ENCODE data around the gene GRIN2A. TPM values are rescaled to one million over a fixed set of nuclear protein-coding genes. Genes with fewer than 3 reads are reported as not detected.

Gene GRIN2A
- total and polyA plus RNA-seq, 2 donors (not counting 1 experiment from before 2014, with no cell fraction given), result 0.44 TPM; not detected in 1

DNA sequence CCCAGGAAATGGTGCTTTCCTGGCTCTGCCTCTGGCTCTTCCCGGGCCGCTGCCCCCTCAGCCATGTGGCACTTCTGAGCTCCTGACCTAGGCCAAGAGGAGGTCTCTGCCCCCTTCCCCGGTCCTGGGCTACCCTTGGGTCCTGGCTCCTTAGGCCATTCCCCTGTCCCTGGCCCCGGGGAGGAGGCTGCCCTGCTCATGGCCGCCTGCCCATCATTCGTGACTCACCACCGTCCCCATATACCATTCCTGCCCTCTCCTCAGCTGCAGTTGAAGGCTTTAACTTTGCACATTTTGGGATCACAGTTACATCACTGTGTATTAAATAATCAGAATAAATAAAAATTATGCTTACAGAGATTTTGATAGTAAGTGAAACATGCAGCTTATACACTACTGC lies 69.0 kb downstream of the GRIN2A start:
- Histone ChIP-seq H3K36me3 (replicated peaks in 1 of 2; ENCODE audit: control extremely low read depth in 1 of 2, control insufficient read depth in 1 of 2, extremely low read depth in 1 of 2, insufficient read depth in 2 of 2, low read length in 1 of 2) (no peaks in the 10 kb centered on the region), H3K4me3 (ENCODE audit: control extremely low read depth in 1 of 5, extremely low read depth in 1 of 5, insufficient read depth in 1 of 5, low read depth in 2 of 5, low read length in 4 of 5) (no peak overlapping the region), H3K9ac (ENCODE audit: low read length) (no peak overlapping the region), H3K4me2 (replicated peaks; ENCODE audit: low read depth, low read length, poor library complexity, severe bottlenecking) (no peak overlapping the region), H2AFZ (ENCODE audit: insufficient read depth, low read depth, low read length, poor library complexity, severe bottlenecking) (no peak overlapping the region), H3K9me3 (ENCODE audit: control extremely low read depth in 1 of 3, control insufficient read depth in 2 of 3, insufficient read depth in 1 of 3, low read length in 2 of 3) (peaks cover 0 to 4% (median 0%) of the 10 kb centered on the region in 3 donors), H3K4me1 (ENCODE audit: control insufficient read depth in 2 of 2, insufficient read depth in 2 of 2, low read length in 2 of 2) (no peaks in the 10 kb centered on the region), H3K27me3 (replicated peaks in 1 of 4; ENCODE audit: control extremely low read depth in 1 of 4, control insufficient read depth in 3 of 4, insufficient read depth in 4 of 4, low read length in 3 of 4) (no peaks in the 10 kb centered on the region), H3K27ac (ENCODE audit: low read length in 2 of 2) (no peak overlapping the region), H4K20me1 (ENCODE audit: control insufficient read depth, insufficient read depth, low read length, poor library complexity, severe bottlenecking) (no peaks in the 10 kb centered on the region), H3K79me2 (ENCODE audit: control insufficient read depth, insufficient read depth, low read length) (no peaks in the 10 kb centered on the region)
- POLR2A ChIA-PET, result no interaction called here
- 100% methylated on average over 3 of the region's 7 CpGs for WGBS (ENCODE audit: insufficient coverage)
- CTCF ChIA-PET, result interaction anchor here (0.6 kb wide), 1 partner anchor 980 kb away, joined by 3 read pairs; no protein-coding TSS in a partner anchor
- Mint-ChIP-seq H3K27me3 (peaks cover 12% of the 10 kb centered on the region), H3K27ac (no peak overlapping the region), H3K4me1 (no peaks in the 10 kb centered on the region), H3K4me3 (no peak overlapping the region), H3K9me3 (ENCODE audit: insufficient read depth) (no peaks in the 10 kb centered on the region)
- TF ChIP-seq EZH2 (IDR thresholded peaks at IDR 0.05; ENCODE audit: borderline replicate concordance, insufficient read depth, low read depth, low read length, poor library complexity, severe bottlenecking), result no peak
- TF ChIP-seq, protein P1, sequence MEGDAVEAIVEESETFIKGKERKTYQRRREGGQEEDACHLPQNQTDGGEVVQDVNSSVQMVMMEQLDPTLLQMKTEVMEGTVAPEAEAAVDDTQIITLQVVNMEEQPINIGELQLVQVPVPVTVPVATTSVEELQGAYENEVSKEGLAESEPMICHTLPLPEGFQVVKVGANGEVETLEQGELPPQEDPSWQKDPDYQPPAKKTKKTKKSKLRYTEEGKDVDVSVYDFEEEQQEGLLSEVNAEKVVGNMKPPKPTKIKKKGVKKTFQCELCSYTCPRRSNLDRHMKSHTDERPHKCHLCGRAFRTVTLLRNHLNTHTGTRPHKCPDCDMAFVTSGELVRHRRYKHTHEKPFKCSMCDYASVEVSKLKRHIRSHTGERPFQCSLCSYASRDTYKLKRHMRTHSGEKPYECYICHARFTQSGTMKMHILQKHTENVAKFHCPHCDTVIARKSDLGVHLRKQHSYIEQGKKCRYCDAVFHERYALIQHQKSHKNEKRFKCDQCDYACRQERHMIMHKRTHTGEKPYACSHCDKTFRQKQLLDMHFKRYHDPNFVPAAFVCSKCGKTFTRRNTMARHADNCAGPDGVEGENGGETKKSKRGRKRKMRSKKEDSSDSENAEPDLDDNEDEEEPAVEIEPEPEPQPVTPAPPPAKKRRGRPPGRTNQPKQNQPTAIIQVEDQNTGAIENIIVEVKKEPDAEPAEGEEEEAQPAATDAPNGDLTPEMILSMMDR (IDR thresholded peaks at IDR 0.05), result no peak
- DNase-seq (no peak), ATAC-seq (ENCODE audit: low read depth) (no peak)
- intact Hi-C loops (cut with micrococcal nuclease), result no loop called here

DNA sequence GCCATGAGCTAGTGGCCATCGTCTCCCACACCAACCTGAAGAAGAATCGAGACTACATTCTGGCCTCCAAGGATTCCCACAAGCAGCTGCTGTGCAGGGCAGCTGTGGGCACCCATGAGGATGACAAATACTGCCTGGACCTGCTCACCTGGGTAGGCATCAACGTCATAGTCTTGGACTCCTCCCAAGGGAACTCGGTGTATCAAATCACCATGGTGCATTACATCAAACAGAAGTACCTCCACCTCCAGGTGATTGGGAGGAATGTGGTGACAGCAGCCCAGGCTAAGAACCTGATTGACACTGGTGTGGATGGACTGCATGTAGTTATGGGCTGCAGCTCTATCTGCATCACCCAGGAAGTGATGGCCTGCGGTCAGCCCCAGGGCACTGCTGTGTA lies 70.2 kb downstream of the GRIN2A start:
- H3K4me3 ChIP-seq (ENCODE audit: control extremely low read depth in 1 of 5, extremely low read depth in 1 of 5, insufficient read depth in 1 of 5, low read depth in 2 of 5, low read length in 4 of 5), result no peak overlapping the region
- intact Hi-C loops (cut with micrococcal nuclease), result no loop called here
- DNase-seq (no peak), ATAC-seq (ENCODE audit: low read depth) (no peak)
- H3K79me2 ChIP-seq (ENCODE audit: control insufficient read depth, insufficient read depth, low read length), result no peaks in the 10 kb centered on the region
- no peaks in the 10 kb centered on the region for H3K4me1 Mint-ChIP-seq
- H4K20me1 ChIP-seq (ENCODE audit: control insufficient read depth, insufficient read depth, low read length, poor library complexity, severe bottlenecking), result no peaks in the 10 kb centered on the region
- peaks cover 8% of the 10 kb centered on the region for H3K27me3 Mint-ChIP-seq
- H3K27ac Mint-ChIP-seq, result no peak overlapping the region
- H3K4me3 Mint-ChIP-seq, result no peak overlapping the region
- H2AFZ ChIP-seq (ENCODE audit: insufficient read depth, low read depth, low read length, poor library complexity, severe bottlenecking), result no peak overlapping the region
- H3K27me3 ChIP-seq (replicated peaks in 1 of 4; ENCODE audit: control extremely low read depth in 1 of 4, control insufficient read depth in 3 of 4, insufficient read depth in 4 of 4, low read length in 3 of 4), result no peaks in the 10 kb centered on the region
- H3K27ac ChIP-seq (ENCODE audit: low read length in 2 of 2), result no peak overlapping the region
- no peak overlapping the region for H3K9ac ChIP-seq (ENCODE audit: low read length)
- H3K36me3 ChIP-seq (replicated peaks in 1 of 2; ENCODE audit: control extremely low read depth in 1 of 2, control insufficient read depth in 1 of 2, extremely low read depth in 1 of 2, insufficient read depth in 2 of 2, low read length in 1 of 2), result no peaks in the 10 kb centered on the region
- WGBS (ENCODE audit: insufficient coverage), result 97% methylated on average over 3 of the region's 5 CpGs
- no peak for TF ChIP-seq EZH2 (IDR thresholded peaks at IDR 0.05; ENCODE audit: borderline replicate concordance, insufficient read depth, low read depth, low read length, poor library complexity, severe bottlenecking)
- TF ChIP-seq, protein P1 (IDR thresholded peaks at IDR 0.05), result no peak
- H3K4me2 ChIP-seq (replicated peaks; ENCODE audit: low read depth, low read length, poor library complexity, severe bottlenecking), result no peak overlapping the region
- no peaks in the 10 kb centered on the region for H3K4me1 ChIP-seq (ENCODE audit: control insufficient read depth in 2 of 2, insufficient read depth in 2 of 2, low read length in 2 of 2)
- ChIA-PET POLR2A (no interaction called here), CTCF (no interaction called here)
- H3K9me3 ChIP-seq (ENCODE audit: control extremely low read depth in 1 of 3, control insufficient read depth in 2 of 3, insufficient read depth in 1 of 3, low read length in 2 of 3), result peaks cover 0 to 4% (median 0%) of the 10 kb centered on the region in 3 donors
- peaks cover 2% of the 10 kb centered on the region for H3K9me3 Mint-ChIP-seq (ENCODE audit: insufficient read depth)
